Ammon's horn (tissue), 1 donor: ENCODE measurements around the gene ADGRF5.

Experiments used
- DNase-seq: peaks from one replicate; pipeline ENCODE4 v3.0.0-alpha.2; 2016; ENCODE audit warnings: low spot score

The ADGRF5 gene

GRCh38 chr6:46932526-46933319 is 11.0 kb upstream of the ADGRF5 start:
- DNase-seq = no peak

- DNase-seq = no peak
Measured at GRCh38 chr6:46931416-46931815, 9.7 kb upstream of the ADGRF5 start.

GRCh38 chr6:46930331-46930730 is 8.6 kb upstream of the ADGRF5 start:
- no peak for DNase-seq

- no peak for DNase-seq
Measured at GRCh38 chr6:46927066-46927465, 5.3 kb upstream of the ADGRF5 start.

- no peak for DNase-seq
Measured at GRCh38 chr6:46926481-46926880, 4.7 kb upstream of the ADGRF5 start.

GRCh38 chr6:46925563-46926253 is 4.0 kb upstream of the ADGRF5 start:
- DNase-seq = no peak

GRCh38 chr6:46923476-46923875 is 1.7 kb upstream of the ADGRF5 start:
- DNase-seq = no peak

- DNase-seq = no peak
Measured at GRCh38 chr6:46921059-46921458, 679 bp downstream of the ADGRF5 start.

- no peak for DNase-seq
Measured at GRCh38 chr6:46918806-46919205, 2.9 kb downstream of the ADGRF5 start.

GRCh38 chr6:46917002-46917545 is 4.7 kb downstream of the ADGRF5 start:
- DNase-seq = no peak

GRCh38 chr6:46915866-46916265 is 5.9 kb downstream of the ADGRF5 start:
- DNase-seq = no peak

GRCh38 chr6:46915380-46915779 is 6.4 kb downstream of the ADGRF5 start:
- DNase-seq = no peak

- DNase-seq = no peak
Measured at GRCh38 chr6:46914279-46914810, 7.4 kb downstream of the ADGRF5 start.

GRCh38 chr6:46909371-46909770 is 12.4 kb downstream of the ADGRF5 start:
- DNase-seq = no peak

GRCh38 chr6:46906776-46907175 is 15.0 kb downstream of the ADGRF5 start:
- DNase-seq = no peak

GRCh38 chr6:46904117-46904516 is 17.6 kb downstream of the ADGRF5 start:
- no peak for DNase-seq

- DNase-seq = no peak
Measured at GRCh38 chr6:46903175-46903574, 18.6 kb downstream of the ADGRF5 start.

GRCh38 chr6:46901882-46902314 is 19.8 kb downstream of the ADGRF5 start:
- DNase-seq = no peak

GRCh38 chr6:46900266-46900665 is 21.5 kb downstream of the ADGRF5 start:
- no peak for DNase-seq

GRCh38 chr6:46899659-46900058 is 22.1 kb downstream of the ADGRF5 start:
- no peak for DNase-seq

- DNase-seq = no peak
Measured at GRCh38 chr6:46898006-46898405, 23.7 kb downstream of the ADGRF5 start.

- no peak for DNase-seq
Measured at GRCh38 chr6:46896871-46897270, 24.9 kb downstream of the ADGRF5 start.

GRCh38 chr6:46895930-46896329 is 25.8 kb downstream of the ADGRF5 start:
- DNase-seq = no peak
